ENCODE results near the gene GRIK3. TPM values are rescaled to one million over a fixed set of nuclear protein-coding genes. Genes with fewer than 3 reads are reported as not detected.

The GRIK3 gene
- polyA plus RNA-seq, 2 of the 4 experiments (the other 2 are of a cell fraction), result not detected

DNA sequence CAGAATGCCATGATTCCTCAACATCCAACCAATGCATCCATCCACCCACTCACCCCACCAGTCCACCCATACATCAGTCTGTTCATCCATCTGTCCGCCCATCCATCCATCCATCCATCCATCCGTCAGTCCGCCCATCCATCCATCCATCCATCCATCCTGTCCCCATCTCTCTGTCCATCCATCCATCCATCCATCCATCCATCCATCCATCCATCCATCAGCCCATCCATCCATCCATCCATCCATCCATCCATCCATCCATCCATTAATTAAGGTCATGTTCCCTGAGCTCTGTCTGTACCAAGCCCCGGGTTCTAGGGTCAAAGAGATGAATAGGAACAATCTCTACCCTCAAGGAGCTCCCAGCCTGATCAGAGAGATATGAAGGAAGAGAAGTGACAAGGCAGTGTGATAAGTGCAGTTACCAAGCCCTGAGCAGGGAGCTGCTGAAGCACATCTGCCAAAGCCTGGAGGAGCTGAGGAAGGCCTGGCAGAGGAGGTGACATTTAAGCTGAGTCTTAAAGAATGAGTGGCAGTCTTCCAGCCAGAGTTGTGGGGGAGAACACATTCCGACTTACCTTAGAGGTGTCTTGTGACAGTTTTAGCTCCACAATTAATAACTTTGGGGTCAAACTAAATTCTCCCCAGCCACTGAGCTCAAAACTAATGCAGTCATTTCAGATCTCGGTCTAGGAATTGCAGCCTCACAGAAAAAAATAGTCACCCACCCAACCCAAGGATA lies 47.9 kb downstream of the GRIK3 start (continued):
- TF ChIP-seq GATA3 (IDR thresholded peaks at IDR 0.05; ENCODE audit: borderline replicate concordance), result no peak

DNA sequence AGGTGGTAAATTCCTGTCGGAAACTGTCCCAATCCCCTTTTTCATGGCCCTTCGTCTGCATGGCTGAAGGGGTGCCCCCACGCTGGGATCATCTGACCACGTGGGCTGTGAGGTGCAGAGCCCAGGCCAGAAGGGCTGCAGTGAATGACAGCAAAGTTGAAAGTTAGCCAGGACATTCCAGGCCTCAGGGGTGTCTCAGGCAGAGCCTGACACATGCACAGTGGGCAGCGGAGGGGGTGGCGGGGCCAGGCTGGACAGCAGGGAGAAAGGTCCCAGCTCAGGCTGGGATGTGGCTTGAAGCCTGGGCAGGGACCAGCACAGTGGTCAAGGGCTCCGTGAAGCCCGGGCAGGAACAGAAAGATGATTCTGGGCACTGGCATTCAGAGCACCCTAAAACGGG lies 49.6 kb downstream of the GRIK3 start:
- Histone ChIP-seq H3K4me2 (no peak overlapping the region), H3K4me1 (no peaks in the 10 kb centered on the region), H3K9me3 (no peaks in the 10 kb centered on the region), H3K27ac (no peak overlapping the region), H3K4me3 (no peak overlapping the region)
- no peak for DNase-seq (ENCODE audit: low read depth in 1 of 2, low spot score in 1 of 2)
- ChIA-PET CTCF (interaction anchor here (0.9 kb wide), 1 partner anchor 9 kb away, joined by 3 read pairs; no protein-coding TSS in a partner anchor), POLR2A (no interaction called here)
- no peak for ATAC-seq
- FAIRE-seq, result no peak
- TF ChIP-seq, protein P1, sequence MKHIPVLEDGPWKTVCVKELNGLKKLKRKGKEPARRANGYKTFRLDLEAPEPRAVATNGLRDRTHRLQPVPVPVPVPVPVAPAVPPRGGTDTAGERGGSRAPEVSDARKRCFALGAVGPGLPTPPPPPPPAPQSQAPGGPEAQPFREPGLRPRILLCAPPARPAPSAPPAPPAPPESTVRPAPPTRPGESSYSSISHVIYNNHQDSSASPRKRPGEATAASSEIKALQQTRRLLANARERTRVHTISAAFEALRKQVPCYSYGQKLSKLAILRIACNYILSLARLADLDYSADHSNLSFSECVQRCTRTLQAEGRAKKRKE (CRISPR knock-in tag; IDR thresholded peaks at IDR 0.05; ENCODE audit: low read depth), result no peak
- TF ChIP-seq POLR2A (IDR thresholded peaks at IDR 0.05; ENCODE audit: low read length) (no peak), CBX8 (IDR thresholded peaks at IDR 0.05) (no peak), SMC3 (IDR thresholded peaks at IDR 0.05) (no peak), RAD21 (conservative IDR thresholded peaks at IDR 0.05 in 1 of 2, IDR thresholded peaks at IDR 0.05 in 1 of 2) (no peak), HDAC2 (IDR thresholded peaks at IDR 0.05) (no peak), ZFP36 (IDR thresholded peaks at IDR 0.05; ENCODE audit: borderline replicate concordance, partially characterized antibody) (no peak), HOXB13 (CRISPR knock-in tag; IDR thresholded peaks at IDR 0.05; ENCODE audit: low read depth) (no peak), JUN (IDR thresholded peaks at IDR 0.05) (no peak), MAZ (IDR thresholded peaks at IDR 0.05; ENCODE audit: borderline replicate concordance, low read depth, low read length) (no peak), HOXB5 (CRISPR knock-in tag; IDR thresholded peaks at IDR 0.05) (no peak), EHF (CRISPR knock-in tag; IDR thresholded peaks at IDR 0.05) (no peak), CEBPB (IDR thresholded peaks at IDR 0.05) (no peak), ZSCAN20 (CRISPR knock-in tag; IDR thresholded peaks at IDR 0.05) (no peak), NPAS2 (CRISPR knock-in tag; IDR thresholded peaks at IDR 0.05; ENCODE audit: borderline replicate concordance) (no peak)
- TF ChIP-seq, protein P2, sequence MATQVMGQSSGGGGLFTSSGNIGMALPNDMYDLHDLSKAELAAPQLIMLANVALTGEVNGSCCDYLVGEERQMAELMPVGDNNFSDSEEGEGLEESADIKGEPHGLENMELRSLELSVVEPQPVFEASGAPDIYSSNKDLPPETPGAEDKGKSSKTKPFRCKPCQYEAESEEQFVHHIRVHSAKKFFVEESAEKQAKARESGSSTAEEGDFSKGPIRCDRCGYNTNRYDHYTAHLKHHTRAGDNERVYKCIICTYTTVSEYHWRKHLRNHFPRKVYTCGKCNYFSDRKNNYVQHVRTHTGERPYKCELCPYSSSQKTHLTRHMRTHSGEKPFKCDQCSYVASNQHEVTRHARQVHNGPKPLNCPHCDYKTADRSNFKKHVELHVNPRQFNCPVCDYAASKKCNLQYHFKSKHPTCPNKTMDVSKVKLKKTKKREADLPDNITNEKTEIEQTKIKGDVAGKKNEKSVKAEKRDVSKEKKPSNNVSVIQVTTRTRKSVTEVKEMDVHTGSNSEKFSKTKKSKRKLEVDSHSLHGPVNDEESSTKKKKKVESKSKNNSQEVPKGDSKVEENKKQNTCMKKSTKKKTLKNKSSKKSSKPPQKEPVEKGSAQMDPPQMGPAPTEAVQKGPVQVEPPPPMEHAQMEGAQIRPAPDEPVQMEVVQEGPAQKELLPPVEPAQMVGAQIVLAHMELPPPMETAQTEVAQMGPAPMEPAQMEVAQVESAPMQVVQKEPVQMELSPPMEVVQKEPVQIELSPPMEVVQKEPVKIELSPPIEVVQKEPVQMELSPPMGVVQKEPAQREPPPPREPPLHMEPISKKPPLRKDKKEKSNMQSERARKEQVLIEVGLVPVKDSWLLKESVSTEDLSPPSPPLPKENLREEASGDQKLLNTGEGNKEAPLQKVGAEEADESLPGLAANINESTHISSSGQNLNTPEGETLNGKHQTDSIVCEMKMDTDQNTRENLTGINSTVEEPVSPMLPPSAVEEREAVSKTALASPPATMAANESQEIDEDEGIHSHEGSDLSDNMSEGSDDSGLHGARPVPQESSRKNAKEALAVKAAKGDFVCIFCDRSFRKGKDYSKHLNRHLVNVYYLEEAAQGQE (IDR thresholded peaks at IDR 0.05), result no peak
- TF ChIP-seq, protein P3, sequence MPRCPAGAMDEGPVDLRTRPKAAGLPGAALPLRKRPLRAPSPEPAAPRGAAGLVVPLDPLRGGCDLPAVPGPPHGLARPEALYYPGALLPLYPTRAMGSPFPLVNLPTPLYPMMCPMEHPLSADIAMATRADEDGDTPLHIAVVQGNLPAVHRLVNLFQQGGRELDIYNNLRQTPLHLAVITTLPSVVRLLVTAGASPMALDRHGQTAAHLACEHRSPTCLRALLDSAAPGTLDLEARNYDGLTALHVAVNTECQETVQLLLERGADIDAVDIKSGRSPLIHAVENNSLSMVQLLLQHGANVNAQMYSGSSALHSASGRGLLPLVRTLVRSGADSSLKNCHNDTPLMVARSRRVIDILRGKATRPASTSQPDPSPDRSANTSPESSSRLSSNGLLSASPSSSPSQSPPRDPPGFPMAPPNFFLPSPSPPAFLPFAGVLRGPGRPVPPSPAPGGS (IDR thresholded peaks at IDR 0.05), result no peak
- WGBS (ENCODE audit: missing lambda C conversion rate), result 0% methylated on average over 4 of the region's 9 CpGs

DNA sequence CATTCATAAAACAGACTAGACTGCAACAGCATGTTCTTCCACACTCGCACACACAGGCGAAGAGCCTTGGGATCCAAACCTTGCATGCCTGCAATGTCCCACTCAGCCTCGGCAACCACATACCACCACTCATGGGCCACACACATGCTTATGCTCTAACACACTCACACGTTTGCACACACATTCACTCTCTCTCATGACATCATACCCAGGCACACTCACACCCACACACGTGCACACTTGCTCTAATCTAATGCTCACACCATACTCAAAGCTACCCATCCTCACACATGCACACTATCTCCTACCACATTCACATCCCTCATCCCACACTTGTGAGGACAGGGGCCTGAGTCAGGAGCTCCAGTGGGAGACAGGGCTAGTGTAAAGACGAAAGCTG lies 50.3 kb downstream of the GRIK3 start:
- no peak for DNase-seq (ENCODE audit: low read depth in 1 of 2, low spot score in 1 of 2)
- Histone ChIP-seq H3K4me3 (no peak overlapping the region), H3K4me1 (no peaks in the 10 kb centered on the region), H3K4me2 (no peak overlapping the region), H3K9me3 (no peaks in the 10 kb centered on the region), H3K27ac (no peak overlapping the region)
- no peak for ATAC-seq
- ChIA-PET POLR2A (no interaction called here), CTCF (interaction anchor here (0.9 kb wide), 1 partner anchor 9 kb away, joined by 3 read pairs; no protein-coding TSS in a partner anchor)
- FAIRE-seq, result no peak
- WGBS (ENCODE audit: missing lambda C conversion rate), result 22% methylated on average over 6 of the region's 6 CpGs
- TF ChIP-seq MAFK (IDR thresholded peaks at IDR 0.05; ENCODE audit: partially characterized antibody) (no peak), SREBF2 (IDR thresholded peaks at IDR 0.05) (no peak), HOXA7 (CRISPR knock-in tag; IDR thresholded peaks at IDR 0.05) (no peak), NFE2L2 (conservative IDR thresholded peaks at IDR 0.05; ENCODE audit: low read length) (no peak), CEBPB (IDR thresholded peaks at IDR 0.05) (no peak), HDAC2 (IDR thresholded peaks at IDR 0.05) (no peak), ZC3H11A (IDR thresholded peaks at IDR 0.05) (no peak), RFX5 (IDR thresholded peaks at IDR 0.05) (no peak), ZSCAN20 (CRISPR knock-in tag; IDR thresholded peaks at IDR 0.05) (no peak), NPAS2 (CRISPR knock-in tag; IDR thresholded peaks at IDR 0.05; ENCODE audit: borderline replicate concordance) (no peak)
- TF ChIP-seq, protein P4, sequence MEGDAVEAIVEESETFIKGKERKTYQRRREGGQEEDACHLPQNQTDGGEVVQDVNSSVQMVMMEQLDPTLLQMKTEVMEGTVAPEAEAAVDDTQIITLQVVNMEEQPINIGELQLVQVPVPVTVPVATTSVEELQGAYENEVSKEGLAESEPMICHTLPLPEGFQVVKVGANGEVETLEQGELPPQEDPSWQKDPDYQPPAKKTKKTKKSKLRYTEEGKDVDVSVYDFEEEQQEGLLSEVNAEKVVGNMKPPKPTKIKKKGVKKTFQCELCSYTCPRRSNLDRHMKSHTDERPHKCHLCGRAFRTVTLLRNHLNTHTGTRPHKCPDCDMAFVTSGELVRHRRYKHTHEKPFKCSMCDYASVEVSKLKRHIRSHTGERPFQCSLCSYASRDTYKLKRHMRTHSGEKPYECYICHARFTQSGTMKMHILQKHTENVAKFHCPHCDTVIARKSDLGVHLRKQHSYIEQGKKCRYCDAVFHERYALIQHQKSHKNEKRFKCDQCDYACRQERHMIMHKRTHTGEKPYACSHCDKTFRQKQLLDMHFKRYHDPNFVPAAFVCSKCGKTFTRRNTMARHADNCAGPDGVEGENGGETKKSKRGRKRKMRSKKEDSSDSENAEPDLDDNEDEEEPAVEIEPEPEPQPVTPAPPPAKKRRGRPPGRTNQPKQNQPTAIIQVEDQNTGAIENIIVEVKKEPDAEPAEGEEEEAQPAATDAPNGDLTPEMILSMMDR (IDR thresholded peaks at IDR 0.05), result no peak
- TF ChIP-seq, protein P5, sequence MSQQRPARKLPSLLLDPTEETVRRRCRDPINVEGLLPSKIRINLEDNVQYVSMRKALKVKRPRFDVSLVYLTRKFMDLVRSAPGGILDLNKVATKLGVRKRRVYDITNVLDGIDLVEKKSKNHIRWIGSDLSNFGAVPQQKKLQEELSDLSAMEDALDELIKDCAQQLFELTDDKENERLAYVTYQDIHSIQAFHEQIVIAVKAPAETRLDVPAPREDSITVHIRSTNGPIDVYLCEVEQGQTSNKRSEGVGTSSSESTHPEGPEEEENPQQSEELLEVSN (IDR thresholded peaks at IDR 0.05; ENCODE audit: borderline replicate concordance, low read depth), result no peak
- TF ChIP-seq, protein P6, sequence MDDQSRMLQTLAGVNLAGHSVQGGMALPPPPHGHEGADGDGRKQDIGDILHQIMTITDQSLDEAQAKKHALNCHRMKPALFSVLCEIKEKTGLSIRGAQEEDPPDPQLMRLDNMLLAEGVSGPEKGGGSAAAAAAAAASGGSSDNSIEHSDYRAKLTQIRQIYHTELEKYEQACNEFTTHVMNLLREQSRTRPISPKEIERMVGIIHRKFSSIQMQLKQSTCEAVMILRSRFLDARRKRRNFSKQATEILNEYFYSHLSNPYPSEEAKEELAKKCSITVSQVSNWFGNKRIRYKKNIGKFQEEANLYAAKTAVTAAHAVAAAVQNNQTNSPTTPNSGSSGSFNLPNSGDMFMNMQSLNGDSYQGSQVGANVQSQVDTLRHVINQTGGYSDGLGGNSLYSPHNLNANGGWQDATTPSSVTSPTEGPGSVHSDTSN (IDR thresholded peaks at IDR 0.05), result no peak
